Activated T-cell treated with anti-CD3 and anti-CD28 coated beads, Interleukin-2, amount 50 U/mL, for 1 hour (primary cell): ENCODE data around the gene TCEAL8.
"Not testable (repeated sequence)": the region's sequence is repeated elsewhere in the genome, so short reads cannot be mapped to it uniquely, and the experiment has no call there.

Experiments
- DNase-seq: peaks from one replicate; pipeline ENCODE4 v3.0.0-alpha.2; 2020

The TCEAL8 gene, protein sequence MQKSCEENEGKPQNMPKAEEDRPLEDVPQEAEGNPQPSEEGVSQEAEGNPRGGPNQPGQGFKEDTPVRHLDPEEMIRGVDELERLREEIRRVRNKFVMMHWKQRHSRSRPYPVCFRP

GRCh38 chrX:103254921-103255493, at the start of gene TCEAL8:
Gene TCEAL8, minus strand, starts transcription at chrX:103255155. Its CDS starts 1,176 bp downstream, at chrX:103253979.
- DNase-seq: peak; percentile 55

DNA sequence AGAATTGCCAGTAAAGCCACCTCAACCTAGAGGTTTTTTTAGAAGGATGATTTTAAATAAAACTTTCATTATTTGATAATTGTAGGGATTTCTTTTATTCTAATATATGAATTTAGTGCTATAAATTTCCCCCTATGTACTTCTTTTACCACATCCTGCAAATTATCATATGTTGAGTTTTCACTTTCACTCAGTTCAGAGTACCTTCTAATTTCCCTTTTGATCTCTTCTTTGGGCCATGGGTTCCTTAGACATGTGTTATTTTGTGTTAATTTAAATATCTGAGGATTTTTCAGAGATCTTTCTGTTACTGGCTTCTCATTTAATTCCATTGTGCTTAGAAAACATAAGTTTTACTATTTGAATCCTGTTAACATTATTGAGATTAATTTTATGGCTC, 49.8 kb upstream of the TCEAL8 start:
- DNase-seq: no peak

DNA sequence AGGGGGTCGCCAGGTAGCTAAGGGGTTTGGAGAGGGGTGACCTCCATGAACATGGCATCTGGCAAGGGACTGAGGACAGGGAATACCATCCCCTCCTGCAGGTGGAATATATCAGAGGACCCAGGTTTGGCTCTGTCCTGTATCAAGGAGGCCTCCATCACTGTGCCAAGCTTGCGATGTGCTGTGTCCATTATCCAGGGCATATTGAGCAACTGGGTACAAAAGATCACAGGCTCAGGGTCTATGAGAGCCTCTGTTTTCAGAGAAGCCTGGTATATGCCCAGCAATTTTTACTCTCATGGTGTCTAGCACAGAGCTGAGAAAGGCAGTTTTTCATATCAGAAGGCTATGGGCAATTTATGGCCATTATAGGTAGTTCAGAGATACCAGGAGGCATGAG, 38.2 kb upstream of the TCEAL8 start:
- DNase-seq: no peak

- no peak for DNase-seq
Measured at GRCh38 chrX:103279624-103280023, 24.7 kb upstream of the TCEAL8 start.

GRCh38 chrX:103276581-103277002, 21.6 kb upstream of the TCEAL8 start, which contains the start of gene TCEAL5:
Gene TCEAL5, minus strand, starts transcription at chrX:103276750. Its CDS starts 2,187 bp downstream, at chrX:103274563.
- DNase-seq: no peak

DNA sequence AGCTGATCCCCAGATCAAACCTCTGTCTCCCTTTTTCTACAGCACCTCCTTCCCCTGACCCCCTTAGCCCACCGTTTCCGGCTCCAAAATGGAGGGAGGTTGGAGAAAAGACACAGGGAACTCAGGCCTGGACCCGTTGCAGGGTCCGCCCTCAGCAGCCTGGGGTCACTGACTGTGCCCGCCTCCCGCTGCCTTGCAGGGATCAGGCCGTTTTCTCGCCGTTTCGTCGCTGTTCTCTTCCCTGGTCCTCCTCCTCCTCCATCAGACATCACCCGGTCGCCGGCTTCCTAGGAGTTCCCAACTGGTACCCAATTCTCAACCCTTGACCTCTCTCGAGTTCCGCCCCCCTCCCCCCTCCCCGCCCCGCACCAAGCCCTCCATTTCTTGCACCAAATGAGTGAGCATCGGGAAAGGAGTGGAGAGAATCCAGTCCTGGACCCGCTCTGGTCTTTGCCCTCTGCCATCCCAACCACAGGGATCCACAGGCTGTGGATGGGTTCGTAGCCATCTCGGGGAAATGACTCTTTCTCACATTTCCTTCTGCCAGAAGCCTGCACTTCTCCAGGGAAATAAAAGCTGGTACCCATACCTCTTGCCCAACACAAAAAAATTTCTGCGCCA, 21.1 kb upstream of the TCEAL8 start:
- DNase-seq: no peak

GRCh38 chrX:103274284-103274683, 19.3 kb upstream of the TCEAL8 start:
- no peak for DNase-seq

DNA sequence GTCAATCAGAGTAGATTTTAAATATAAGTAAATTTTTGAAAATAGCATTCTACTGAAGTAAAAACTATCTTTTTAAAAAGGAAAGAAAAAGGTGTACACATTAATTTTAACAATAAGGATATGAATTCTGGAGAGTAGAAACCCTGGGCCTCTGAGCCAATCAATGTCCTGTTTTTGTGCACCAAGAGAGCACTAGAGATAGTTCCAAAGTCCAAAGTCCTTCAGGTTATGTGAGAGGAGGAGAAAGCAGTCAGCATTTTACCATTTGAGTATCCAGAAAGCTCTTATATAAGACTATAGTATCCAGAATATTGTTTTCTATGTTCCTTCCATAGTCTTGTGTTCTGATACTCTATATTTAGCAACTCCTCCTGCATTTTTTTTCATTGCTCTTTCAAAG, 3.3 kb upstream of the TCEAL8 start:
- no peak for DNase-seq

GRCh38 chrX:103256651-103257050, 1.7 kb upstream of the TCEAL8 start:
- no peak for DNase-seq

DNA sequence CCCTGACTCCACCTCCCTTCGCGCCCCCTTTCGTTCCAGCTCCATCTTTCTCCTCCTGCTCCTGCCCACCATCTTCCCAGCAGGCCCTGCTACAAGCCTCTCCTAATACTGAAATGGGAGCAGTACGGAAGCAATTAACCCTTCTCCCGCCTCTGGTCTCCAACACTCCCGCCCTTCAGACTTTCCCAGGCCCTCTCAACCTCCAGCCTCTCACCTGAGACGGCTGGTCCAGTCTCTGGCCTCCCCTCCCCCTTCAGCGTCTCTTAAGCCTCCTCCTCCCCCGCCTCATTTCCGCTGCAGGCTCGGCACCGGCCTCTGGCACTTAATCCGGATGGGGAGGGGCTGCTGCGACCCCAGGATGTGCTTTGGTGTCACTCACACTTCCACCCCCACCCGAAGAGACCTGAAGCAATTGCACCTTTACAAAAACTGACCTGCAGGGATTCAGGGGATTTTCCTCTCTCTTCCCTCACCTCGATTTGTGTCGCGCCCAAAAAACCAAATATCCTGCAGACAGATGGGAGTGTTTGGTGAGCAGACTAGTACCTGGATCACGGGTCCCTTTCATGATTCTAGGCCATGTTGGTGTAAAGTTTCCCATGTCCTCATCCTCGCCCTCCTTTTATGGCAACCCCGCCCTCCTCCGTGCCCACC, 657 bp downstream of the TCEAL8 start:
- no peak for DNase-seq

DNA sequence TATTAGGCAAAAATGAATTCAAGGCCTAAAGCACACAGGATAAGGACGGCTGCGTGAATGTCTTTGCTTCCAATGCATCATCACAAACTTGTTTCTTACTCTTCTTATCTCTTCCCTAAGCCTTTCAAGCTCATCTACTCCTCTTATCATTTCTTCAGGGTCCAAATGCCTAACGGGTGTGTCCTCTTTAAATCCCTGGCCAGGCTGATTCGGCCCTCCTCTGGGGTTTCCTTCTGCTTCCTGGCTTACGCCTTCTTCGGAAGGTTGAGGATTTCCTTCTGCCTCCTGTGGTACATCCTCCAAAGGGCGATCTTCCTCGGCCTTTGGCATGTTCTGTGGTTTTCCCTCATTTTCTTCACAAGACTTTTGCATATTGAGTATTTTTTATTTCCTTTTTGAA, 1.3 kb downstream of the TCEAL8 start:
- DNase-seq: no peak

DNA sequence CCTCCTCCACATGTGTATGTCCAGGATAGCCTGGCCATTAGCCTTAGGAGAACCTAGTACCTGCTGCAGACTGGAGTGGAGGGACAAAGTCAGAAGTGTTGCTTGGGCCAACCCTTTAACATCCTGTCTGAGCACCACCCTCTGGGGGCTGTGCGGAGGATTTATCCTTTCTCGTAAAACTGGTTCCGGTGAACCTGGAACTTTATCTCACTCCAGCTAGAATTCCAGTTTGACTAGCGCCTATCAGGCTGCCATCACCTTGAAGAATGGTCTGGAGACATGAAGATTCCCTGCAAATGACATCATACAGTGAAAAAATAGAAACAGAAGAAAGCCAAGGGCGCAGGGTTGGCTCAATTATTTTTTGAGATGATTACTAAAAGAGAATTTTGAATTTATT, 4.0 kb downstream of the TCEAL8 start:
- DNase-seq: no peak

- no peak for DNase-seq
Measured at GRCh38 chrX:103249805-103250204, 5.2 kb downstream of the TCEAL8 start.

GRCh38 chrX:103248553-103248952, 6.4 kb downstream of the TCEAL8 start:
- no peak for DNase-seq

DNA sequence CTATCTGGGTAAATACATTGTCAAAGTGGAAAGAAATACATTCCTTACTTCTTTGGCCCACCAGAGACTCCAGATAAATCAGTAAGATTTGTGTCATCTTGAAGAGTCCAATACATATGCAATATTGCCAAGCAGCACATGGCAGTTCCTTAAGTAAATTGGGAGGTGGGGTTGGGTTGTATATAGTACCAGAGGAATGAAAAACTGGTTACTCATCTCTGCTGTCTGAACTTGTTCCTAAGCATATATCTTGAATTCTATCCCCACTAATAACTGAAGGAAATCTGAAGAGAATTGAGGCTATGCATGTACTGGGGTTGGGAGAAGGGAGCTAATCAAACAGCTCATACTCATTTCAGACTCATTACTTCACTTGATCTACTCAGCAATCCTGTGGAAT, 14.8 kb downstream of the TCEAL8 start:
- no peak for DNase-seq

GRCh38 chrX:103236296-103236695, 18.7 kb downstream of the TCEAL8 start:
- DNase-seq: no peak

DNA sequence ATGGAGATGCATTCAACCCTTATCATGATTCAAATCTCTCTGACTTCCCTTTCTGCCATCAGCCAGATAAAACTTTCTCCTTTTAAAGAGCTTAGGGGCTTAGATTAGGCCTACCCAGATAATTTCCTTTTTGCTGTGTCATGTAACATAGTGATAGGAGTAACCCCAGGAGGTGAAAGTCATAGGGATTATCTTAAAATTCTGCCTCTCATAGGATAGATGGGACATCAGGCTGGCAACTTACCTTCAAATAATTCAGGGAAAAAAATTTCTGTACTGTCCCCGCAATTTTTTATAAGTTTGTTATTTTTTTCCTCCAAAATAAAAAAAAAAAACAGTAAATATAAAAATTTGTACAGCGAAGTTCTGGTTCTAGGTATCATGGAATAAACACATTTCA, 19.3 kb downstream of the TCEAL8 start:
- DNase-seq: not testable (repeated sequence)

- no peak for DNase-seq
Measured at GRCh38 chrX:103234869-103235268, 20.1 kb downstream of the TCEAL8 start.

- DNase-seq: no peak
Measured at GRCh38 chrX:103233263-103233662, 21.7 kb downstream of the TCEAL8 start.

- not testable (repeated sequence) for DNase-seq
Measured at GRCh38 chrX:103225918-103226317, 29.0 kb downstream of the TCEAL8 start.

DNA sequence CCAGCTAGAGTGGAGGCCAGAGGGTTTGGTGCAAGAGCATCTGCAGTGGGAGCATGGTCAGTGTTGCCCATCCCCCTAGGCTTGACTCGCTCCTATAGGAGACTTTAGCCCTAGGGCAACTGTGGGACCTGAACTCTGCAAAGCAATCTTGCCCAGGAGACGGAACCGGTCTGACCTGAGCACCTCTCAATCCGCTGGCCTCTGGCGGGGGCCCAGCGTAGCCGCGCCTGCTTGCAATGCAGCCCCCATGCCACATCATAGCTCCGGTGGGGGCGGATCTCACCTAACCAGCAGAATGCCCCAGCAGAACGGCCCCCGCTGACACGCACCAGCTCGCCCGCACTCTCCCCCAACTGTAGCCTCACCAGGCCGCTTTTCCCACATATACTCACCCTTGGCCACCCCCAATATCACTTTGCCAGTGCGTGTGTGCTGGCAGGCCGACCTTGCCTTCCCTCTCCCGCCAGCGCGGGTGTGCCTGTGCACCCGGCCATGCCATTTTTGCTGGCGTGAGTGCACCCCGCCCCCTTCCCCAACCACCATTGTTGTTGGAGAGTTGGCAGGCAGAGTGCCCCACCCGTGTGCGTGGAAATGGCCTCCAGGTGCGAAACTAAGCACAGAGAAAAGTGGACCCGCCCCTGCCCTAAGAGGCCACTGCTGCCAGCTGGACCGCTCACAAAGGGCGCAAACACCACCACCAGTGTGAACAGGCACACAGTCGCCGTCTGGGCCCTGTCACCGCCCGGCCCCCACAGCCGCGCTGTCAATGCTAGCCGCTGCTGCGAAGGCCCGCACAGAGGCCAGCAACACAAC, 34.2 kb downstream of the TCEAL8 start:
- DNase-seq: no peak

DNA sequence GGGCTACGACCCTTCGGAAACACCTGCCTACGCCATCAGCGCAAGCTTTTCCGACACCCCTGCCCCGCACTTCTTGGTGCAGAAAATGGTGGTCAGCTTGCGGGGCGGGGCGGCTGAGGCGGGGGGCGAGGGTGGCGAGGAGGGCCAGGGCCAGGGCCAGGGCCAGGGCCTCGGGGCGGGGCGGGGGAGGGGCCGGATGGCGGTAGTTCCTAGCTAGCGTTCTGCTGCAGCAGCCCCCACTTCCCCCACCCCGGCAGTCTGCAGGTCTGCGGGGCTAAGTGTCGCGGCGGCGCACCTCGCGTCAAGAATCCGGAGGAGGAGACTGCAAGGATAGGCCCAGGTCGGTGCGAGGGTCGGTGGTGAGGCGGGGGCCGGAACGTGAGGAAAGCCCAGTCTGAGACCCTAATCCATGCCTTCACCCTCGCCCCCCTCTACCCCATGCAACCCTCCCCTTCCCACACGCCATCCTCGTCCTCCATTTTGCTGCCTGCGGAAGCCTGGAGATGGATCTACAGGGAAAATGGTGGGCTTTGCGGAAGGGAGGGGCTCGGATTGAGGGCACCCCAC, 39.4 kb downstream of the TCEAL8 start:
- peak; percentile 47 for DNase-seq

DNA sequence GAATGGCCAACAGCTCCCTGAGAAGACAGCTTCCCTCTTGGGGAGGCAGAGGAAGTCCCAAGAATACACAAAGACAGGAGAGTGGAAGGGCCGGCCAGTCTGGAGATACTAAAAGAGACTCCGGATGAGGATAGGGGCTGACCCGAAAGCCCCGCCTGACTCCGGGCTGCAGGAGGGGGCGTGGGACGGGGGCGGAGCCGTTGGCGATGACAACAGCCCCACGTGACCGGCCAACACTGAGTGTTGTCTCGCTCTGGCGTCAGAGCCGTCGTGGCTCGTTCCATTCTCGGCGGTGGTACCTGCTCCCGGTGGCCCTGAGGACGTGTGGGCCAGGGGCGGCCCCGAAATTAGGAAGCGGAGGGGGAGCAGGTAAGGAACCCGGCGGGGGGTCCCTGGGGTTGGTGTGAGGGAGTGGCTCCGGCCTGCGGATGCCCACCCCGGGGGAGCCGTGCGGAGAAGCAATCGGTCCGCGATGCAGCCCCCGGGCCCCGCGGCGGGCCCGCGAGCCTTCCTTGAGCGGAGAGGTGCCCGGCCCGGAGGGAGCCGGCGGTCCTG, 40.0 kb downstream of the TCEAL8 start, which contains the start of gene BEX4:
TSS of gene BEX4 (plus strand) at position 239 of the 555 bp plus-strand sequence. CDS start 1,046 bp downstream, outside the sequence.
- peak; percentile 82 for DNase-seq
